Type B pancreatic cell (in vitro differentiated cells): ENCODE results near the gene TMED6. TPM values are rescaled to one million over a fixed set of nuclear protein-coding genes. Genes with fewer than 3 reads are reported as not detected.
A peak's percentile ranks its signal among the peaks of the same experiment; 100 is the strongest.

Experiments
- DNase-seq: peaks from one replicate; pipeline ENCODE4 v3.0.0; 2021; ENCODE audit warnings: mixed read lengths; ENCODE audit not compliant: unreplicated experiment; ENCODE audit errors: extremely low spot score
- H3K27ac Mint-ChIP-seq: 2 replicates; pipeline ENCODE4 v1.8.0; 2021; ENCODE audit warnings: mild to moderate bottlenecking, mixed read lengths
- H3K27me3 Mint-ChIP-seq: 2 replicates; pipeline ENCODE4 v1.8.0; 2021; ENCODE audit warnings: mixed read lengths
- H3K36me3 Mint-ChIP-seq: 2 replicates; pipeline ENCODE4 v1.8.0; 2021; ENCODE audit warnings: mixed read lengths
- H3K4me1 Mint-ChIP-seq: one replicate; pipeline ENCODE4 v1.8.0; 2021; ENCODE audit warnings: mixed read lengths; ENCODE audit not compliant: unreplicated experiment
- H3K4me3 Mint-ChIP-seq: 2 replicates; pipeline ENCODE4 v1.8.0; 2021; ENCODE audit warnings: mild to moderate bottlenecking, mixed read lengths
- H3K9me3 Mint-ChIP-seq: 2 replicates; pipeline ENCODE4 v1.8.0; 2021; ENCODE audit warnings: mixed read lengths
- CTCF ChIP-seq: fragments of 200-600 bp; sonication (generic); conservative IDR thresholded peaks from 2 replicates; pipeline ENCODE4 v1.5.0; 2021; ENCODE audit warnings: antibody characterized with exemption, mild to moderate bottlenecking
- long read RNA-seq: library from polyadenylated mRNA; unstranded; transcript quantifications from one replicate; pipeline ENCODE4 v2.0.0, GENCODE V29; 2020
- total RNA-seq: library from RNA; stranded (reverse); gene quantifications from 2 replicates; pipeline ENCODE4 v1.2.1, GENCODE V29; 2021; ENCODE audit warnings: low replicate concordance

The TMED6 gene
- 1.7 and 5.3 TPM in 2 replicates for total RNA-seq
- long read RNA-seq, partial matches to known transcripts: 0 of 4 reads
- long read RNA-seq, other reads (novel, unspliced or antisense): 1 of 4 reads

GRCh38 chr16:69351309-69352027, at the start of gene TMED6:
Gene TMED6 (minus strand): TSS chr16:69351786. CDS start chr16:69351753, 33 bp downstream.
- Mint-ChIP-seq H3K27me3 (no peaks in the 10 kb centered on the region), H3K4me3 (peak within 1 kb of the TSS; percentile 74), H3K4me1 (peaks cover 13% of the 10 kb centered on the region), H3K27ac (peak within 1 kb of the TSS; percentile 57), H3K9me3 (no peaks in the 10 kb centered on the region), H3K36me3 (peaks cover 16% of the 10 kb centered on the region)
- no peak for DNase-seq
- no peak for TF ChIP-seq CTCF

- DNase-seq: peak; percentile 2
- H3K9me3 Mint-ChIP-seq: no peaks in the 10 kb centered on the region
- H3K4me3 Mint-ChIP-seq: no peak overlapping the region
- H3K4me1 Mint-ChIP-seq: peaks cover 37% of the 10 kb centered on the region
- no peaks in the 10 kb centered on the region for H3K36me3 Mint-ChIP-seq
- no peak overlapping the region for H3K27ac Mint-ChIP-seq
- no peak for TF ChIP-seq CTCF
- no peaks in the 10 kb centered on the region for H3K27me3 Mint-ChIP-seq
Measured at GRCh38 chr16:69399361-69399760, 47.8 kb upstream of the TMED6 start.

- Mint-ChIP-seq H3K4me3 (peak overlapping the region; percentile 19), H3K27ac (peak overlapping the region; percentile 70), H3K9me3 (no peaks in the 10 kb centered on the region), H3K36me3 (no peaks in the 10 kb centered on the region), H3K27me3 (no peaks in the 10 kb centered on the region), H3K4me1 (peaks cover 31% of the 10 kb centered on the region)
- TF ChIP-seq CTCF: peak; percentile 69
- peak; percentile 34 for DNase-seq
Measured at GRCh38 chr16:69397821-69398521, 46.4 kb upstream of the TMED6 start.

GRCh38 chr16:69396187-69397061, 44.8 kb upstream of the TMED6 start:
- Mint-ChIP-seq H3K9me3 (no peaks in the 10 kb centered on the region), H3K36me3 (no peaks in the 10 kb centered on the region), H3K4me1 (peaks cover 24% of the 10 kb centered on the region), H3K4me3 (peak overlapping the region; percentile 58), H3K27me3 (no peaks in the 10 kb centered on the region), H3K27ac (peak overlapping the region; percentile 92)
- peak; percentile 79 for DNase-seq
- peak; percentile 86 for TF ChIP-seq CTCF

GRCh38 chr16:69395859-69396186, 44.2 kb upstream of the TMED6 start:
- Mint-ChIP-seq H3K27ac (peak overlapping the region; percentile 92), H3K9me3 (no peaks in the 10 kb centered on the region), H3K4me3 (peak overlapping the region; percentile 58), H3K27me3 (no peaks in the 10 kb centered on the region), H3K36me3 (no peaks in the 10 kb centered on the region), H3K4me1 (peaks cover 24% of the 10 kb centered on the region)
- DNase-seq: no peak
- TF ChIP-seq CTCF: no peak
